Bronchial epithelial cell (primary cell): ENCODE measurements around the gene EHBP1. TPM values are rescaled to one million over a fixed set of nuclear protein-coding genes. Genes with fewer than 3 reads are reported as not detected.

Experiments used
- DNase-seq: peaks from one replicate; pipeline ENCODE4 v3.0.0-alpha.2; 2010; ENCODE audit warnings: low read depth
- FAIRE-seq: peaks from 2 replicates; lab custom pipeline; 2011; peaks lifted over from hg19 to GRCh38; lab: Jason Lieb, UNC
- H3K27me3 ChIP-seq: 2 replicates; pipeline ENCODE4 v1.5.1; 2011; ENCODE audit warnings: low read length; ENCODE audit not compliant: control insufficient read depth, insufficient read depth
- H3K36me3 ChIP-seq: 2 replicates; pipeline ENCODE4 v1.5.1; 2011; ENCODE audit warnings: low read length; ENCODE audit not compliant: control insufficient read depth, insufficient read depth
- H3K4me3 ChIP-seq: 2 replicates; pipeline ENCODE4 v1.5.1; 2011; ENCODE audit warnings: mild to moderate bottlenecking, low read depth, low read length, control low read depth
- total RNA-seq: library from RNA; depleted of rRNA; stranded (reverse); fragments of >200 nt; gene quantifications from 2 replicates; pipeline ENCODE4 v1.2.1, GENCODE V29; 2014
- TF ChIP-seq, protein P1 (sequence below): IDR thresholded peaks from 2 replicates; pipeline ENCODE4 v1.5.1; 2011; ENCODE audit warnings: mild to moderate bottlenecking, moderate library complexity, low read length, control low read depth, inconsistent platforms; ENCODE audit not compliant: insufficient read depth, severe bottlenecking

The EHBP1 gene
- total RNA-seq, 1 donor from 2014 or later, result 132 TPM

DNA sequence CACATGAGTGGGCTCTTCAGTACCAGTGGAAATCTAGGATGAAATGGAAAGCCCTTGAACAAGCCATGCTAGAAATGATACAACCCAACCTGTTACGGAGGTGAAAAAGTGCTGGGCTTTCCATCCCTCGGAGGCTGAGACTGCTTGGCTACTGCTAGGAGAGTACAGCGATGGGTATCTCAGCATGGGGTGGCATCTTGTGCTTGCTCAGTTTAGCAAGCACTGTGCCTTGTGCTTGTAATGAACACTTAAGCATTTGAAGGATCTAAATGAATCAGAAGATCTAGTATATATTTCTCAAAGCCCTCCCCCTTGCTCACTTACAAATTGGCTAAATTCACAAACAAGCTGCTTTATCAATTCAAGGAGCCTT lies 44.3 kb upstream of the EHBP1 start:
- no peak for FAIRE-seq
- H3K4me3 ChIP-seq, result no peak overlapping the region

DNA sequence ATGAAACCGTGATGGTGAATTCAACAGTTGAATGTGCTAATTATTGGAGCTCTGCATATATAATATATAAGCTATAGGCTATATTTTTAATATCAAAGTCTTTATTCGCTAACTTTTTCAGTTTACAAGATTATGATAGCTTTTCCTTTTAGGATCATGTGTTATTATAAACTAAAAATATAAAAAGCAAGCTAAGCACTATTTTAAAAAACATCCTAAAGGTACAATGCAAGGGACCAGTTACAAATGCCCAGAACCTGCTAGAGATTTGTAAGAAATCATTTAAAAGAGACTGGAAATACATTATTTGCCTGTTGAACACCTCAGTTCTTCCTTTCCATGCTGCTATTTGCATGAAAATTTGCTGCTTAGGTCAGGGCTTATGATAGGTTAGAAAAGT lies 43.4 kb upstream of the EHBP1 start:
- no peaks in the 10 kb centered on the region for H3K36me3 ChIP-seq
- TF ChIP-seq, protein P1, sequence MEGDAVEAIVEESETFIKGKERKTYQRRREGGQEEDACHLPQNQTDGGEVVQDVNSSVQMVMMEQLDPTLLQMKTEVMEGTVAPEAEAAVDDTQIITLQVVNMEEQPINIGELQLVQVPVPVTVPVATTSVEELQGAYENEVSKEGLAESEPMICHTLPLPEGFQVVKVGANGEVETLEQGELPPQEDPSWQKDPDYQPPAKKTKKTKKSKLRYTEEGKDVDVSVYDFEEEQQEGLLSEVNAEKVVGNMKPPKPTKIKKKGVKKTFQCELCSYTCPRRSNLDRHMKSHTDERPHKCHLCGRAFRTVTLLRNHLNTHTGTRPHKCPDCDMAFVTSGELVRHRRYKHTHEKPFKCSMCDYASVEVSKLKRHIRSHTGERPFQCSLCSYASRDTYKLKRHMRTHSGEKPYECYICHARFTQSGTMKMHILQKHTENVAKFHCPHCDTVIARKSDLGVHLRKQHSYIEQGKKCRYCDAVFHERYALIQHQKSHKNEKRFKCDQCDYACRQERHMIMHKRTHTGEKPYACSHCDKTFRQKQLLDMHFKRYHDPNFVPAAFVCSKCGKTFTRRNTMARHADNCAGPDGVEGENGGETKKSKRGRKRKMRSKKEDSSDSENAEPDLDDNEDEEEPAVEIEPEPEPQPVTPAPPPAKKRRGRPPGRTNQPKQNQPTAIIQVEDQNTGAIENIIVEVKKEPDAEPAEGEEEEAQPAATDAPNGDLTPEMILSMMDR, result no peak
- no peaks in the 10 kb centered on the region for H3K27me3 ChIP-seq
- H3K4me3 ChIP-seq, result no peak overlapping the region
- FAIRE-seq (no peak), DNase-seq (no peak)

More for the DNA sequence above, 44.3 kb upstream of the EHBP1 start:
- TF ChIP-seq, protein P1, result no peak
- Histone ChIP-seq H3K27me3 (no peaks in the 10 kb centered on the region), H3K36me3 (no peaks in the 10 kb centered on the region)
- DNase-seq, result no peak

DNA sequence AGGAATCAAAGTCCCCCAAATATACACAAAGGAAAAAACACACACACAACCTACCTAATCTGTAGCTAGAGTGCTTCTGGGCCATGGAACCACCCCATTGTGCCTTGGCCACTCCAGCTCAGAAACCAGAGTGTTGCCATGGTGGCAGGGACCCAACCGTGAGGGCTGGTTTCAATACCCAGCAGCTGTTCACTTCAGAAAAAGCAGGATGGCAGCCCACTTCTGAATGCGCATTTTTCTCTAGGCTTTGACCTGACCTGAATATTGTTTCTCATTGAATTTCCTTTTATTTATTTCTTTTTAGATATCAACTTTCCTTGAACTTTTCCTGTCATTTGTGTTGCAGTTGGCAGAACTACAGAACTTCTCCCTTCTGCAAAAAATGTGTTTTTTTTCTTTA lies 43.0 kb upstream of the EHBP1 start:
- FAIRE-seq (no peak), DNase-seq (no peak)
- no peaks in the 10 kb centered on the region for H3K27me3 ChIP-seq
- TF ChIP-seq, protein P1, result no peak
- H3K4me3 ChIP-seq, result no peak overlapping the region
- H3K36me3 ChIP-seq, result no peaks in the 10 kb centered on the region

DNA sequence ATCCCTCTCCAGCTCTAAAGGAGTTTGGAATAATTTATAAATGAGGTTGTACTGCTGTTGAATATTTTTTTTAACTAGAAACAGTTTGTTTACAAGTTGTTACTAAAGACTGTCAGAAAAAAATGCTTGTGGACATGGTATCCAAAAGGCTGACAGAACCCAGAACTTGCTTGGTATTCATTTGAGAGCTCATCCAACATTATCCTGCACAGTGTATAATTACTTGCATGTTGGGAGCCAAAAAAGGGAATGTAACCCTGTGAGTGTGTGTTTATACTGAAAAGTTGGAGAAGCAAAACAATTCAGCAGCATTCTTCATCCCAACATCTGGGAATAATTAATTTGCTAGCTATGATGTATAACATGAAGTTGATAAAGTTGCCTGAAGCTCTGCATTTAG lies 42.1 kb upstream of the EHBP1 start:
- Histone ChIP-seq H3K36me3 (no peaks in the 10 kb centered on the region), H3K27me3 (no peaks in the 10 kb centered on the region), H3K4me3 (no peak overlapping the region)
- DNase-seq (no peak), FAIRE-seq (no peak)
- TF ChIP-seq, protein P1, result no peak

DNA sequence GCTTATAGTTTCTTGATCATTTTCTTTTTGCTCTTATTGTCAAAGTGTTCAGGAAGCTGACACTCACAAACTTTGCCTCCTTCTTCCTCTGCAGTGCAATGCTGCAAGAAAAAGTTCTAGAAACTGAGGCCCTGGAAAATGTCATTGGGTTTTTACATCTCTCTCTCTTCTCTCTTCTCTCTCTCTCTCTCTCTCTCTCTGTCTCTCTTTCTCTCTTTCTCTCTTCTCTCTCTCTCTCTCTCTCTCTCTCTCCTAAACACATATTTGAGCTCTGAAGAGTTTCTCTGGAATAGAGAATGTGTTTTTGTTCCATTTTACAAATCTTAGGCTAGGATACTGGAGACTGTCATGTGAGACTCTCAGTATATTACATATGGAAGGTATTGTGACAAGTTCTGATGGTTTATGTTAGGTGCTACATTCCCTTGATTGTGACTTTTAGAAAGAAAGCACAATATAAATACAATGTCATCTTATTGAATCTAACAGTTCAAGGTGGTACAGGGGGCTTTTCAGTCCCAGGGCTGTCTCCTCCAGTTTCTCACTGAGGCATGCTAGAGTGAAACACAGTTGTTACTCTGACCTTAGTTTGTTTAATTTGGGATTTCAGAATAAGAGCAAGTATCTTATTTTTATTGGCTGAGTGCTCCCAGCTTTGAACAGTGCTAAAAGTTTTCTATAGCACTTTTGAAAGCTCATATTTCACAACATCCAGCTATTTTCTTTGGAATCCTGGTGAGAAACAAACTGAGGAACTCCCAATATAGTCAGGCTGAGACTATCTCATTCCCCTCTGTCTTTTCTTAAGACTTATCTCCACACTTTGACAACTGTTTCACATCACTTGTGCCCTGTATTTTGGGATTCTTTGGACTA lies 41.4 kb upstream of the EHBP1 start:
- Histone ChIP-seq H3K4me3 (no peak overlapping the region), H3K36me3 (no peaks in the 10 kb centered on the region), H3K27me3 (no peaks in the 10 kb centered on the region)
- DNase-seq, result no peak
- no peak for FAIRE-seq
- TF ChIP-seq, protein P1, result no peak
